Activated CD4-positive, alpha-beta T cell treated with anti-CD3 and anti-CD28 coated beads, Interleukin-2, amount 50 U/mL, for 24 hours (primary cell): Measurements from ENCODE around the gene NEURL1.
"Not testable (repeated sequence)": the region's sequence is repeated elsewhere in the genome, so short reads cannot be mapped to it uniquely, and the experiment has no call there.

ENCODE experiments used
- DNase-seq, 2 donors: peaks; one replicate each; pipeline ENCODE4 v3.0.0-alpha.2; 2020; ENCODE audit warnings: low read depth in 1 of 2, low spot score in 1 of 2

NEURL1 gene

GRCh38 chr10:103493916-103494877 is 692 bp downstream of the NEURL1 start:
- DNase-seq: no peak

GRCh38 chr10:103495321-103495720 is 1.8 kb downstream of the NEURL1 start:
- no peak for DNase-seq

DNA sequence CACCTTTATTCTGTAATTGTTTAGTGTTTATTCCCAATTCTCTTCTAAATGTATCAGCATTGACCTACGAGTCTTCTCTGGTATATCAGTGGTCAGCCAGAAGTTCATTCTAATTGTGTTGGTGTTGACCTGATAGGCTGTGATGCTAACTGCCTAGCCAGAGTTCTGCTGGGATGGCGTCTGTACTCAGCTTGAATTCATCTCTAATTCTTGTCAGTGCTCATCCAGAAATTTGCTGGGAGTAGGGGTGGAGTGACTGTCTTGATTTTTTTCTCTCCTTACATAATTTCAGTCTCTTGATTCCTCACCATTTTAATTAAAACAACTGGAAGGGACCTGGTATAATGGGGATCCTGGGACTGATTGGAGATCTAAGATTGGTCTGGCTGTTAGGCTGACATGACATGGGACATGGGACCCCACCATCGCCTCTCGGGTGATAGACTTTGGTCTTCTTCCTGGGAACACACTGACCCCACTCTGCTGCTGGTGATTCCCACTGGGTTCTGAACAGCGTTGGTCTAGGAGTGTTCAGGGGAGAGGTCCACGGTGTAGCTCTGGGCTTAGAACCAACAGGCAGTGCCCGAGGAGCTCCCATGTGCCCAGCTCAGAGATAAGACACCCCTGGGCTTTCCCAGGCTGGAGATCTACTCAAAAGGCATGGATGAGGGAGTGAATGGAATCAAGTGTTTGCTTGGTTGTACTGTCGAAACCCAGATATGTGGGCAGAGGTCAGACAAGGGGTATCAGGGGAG is 3.8 kb downstream of the NEURL1 start:
- no peak for DNase-seq

DNA sequence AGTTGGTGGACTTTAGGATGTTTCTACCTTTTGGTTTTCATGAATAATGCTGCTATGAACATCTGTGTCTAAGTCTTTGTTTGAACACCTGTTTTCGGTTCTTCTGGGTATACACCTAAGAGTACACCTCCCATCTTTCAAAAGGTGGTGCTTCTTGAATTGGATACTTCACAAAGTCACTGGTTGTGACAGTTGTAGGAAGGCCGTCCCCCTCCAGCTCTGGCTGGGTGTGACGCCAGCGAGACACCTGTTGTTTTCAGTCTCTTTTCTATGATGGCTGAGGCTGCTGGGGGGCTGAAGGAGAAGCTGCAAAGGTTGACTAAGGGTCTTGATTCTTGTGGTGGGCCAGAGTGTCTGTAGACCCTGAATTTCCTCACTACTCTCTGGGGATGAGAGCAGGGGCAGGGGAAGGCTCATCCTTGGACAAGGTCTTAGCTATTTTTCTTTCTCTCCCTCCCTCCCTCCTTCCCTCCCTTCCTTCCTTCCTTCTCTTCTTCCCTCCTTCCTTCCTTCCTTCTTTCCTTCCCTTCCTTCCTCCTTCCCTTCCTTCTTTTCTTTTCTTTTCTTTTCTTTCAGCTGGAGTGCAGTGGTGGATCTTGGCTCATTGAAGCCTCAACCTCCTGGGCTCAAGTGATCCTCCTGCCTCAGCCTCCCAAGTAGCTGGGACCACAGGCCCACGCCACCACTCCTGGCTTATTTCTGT is 5.6 kb downstream of the NEURL1 start:
- no peak for DNase-seq

GRCh38 chr10:103499881-103500280 is 6.4 kb downstream of the NEURL1 start:
- no peak for DNase-seq

- no peak for DNase-seq
These were observed 7.0 kb downstream of the NEURL1 start for GRCh38 chr10:103500481-103500880.

DNA sequence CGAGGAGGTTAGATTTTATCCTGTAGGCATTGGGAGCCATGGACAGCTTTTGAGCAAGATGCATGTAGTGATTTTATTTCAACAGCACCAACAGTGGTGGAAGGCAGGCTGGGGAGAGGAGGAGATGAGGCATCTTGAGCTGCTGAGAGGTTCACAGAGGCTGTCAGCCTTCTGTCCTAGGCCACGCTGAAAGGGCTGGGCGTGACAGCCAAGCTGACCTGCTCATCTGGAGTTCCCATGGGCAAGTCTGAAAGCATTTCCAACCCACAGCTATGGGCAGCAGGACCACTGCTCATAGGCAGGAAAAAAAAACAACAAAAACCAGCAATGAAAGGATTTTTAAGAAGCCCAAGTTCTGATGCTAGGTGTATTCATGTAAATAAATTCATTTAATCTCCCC is 7.7 kb downstream of the NEURL1 start:
- no peak for DNase-seq

DNA sequence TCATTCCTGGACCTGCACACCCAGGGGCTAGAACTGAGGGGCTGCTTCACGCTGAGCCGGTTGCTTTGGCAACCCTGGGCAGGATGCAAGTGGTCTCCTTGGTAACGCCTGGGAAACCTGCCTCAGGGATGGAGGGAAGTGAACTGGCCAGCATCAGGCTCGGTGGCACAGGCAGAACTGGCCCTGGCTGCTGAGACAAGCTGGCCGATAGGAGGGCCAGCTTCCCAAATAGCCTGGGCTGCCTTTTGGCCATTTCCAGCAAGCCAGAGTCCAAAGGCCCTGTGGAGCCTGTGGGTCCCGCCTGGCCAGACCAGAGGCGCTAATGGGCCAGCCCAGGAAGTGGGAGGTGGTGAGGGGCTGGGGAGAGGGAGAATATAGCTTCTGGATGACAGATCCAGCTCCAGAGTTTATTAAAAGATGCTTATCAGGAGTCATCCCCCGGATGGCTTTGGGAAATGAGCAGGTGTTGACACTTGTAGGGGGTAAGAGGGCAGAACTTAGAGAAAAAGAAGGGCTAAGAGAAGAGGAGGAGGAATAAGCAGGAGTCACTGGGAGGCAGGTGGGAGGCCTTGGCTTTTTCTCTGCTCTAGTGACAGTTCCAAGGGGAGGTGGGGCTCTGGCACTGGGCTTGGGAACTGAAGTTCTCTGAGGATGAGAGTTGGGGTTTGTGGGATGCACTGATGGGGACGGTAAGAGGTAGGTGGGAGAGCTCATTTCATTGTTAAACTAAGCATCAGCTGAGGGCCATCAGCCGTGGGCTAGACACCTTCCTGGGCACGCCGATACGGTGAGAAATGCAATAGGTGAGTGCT is 9.6 kb downstream of the NEURL1 start:
- no peak for DNase-seq

GRCh38 chr10:103503777-103504176 is 10.3 kb downstream of the NEURL1 start:
- DNase-seq: not testable (repeated sequence)

DNA sequence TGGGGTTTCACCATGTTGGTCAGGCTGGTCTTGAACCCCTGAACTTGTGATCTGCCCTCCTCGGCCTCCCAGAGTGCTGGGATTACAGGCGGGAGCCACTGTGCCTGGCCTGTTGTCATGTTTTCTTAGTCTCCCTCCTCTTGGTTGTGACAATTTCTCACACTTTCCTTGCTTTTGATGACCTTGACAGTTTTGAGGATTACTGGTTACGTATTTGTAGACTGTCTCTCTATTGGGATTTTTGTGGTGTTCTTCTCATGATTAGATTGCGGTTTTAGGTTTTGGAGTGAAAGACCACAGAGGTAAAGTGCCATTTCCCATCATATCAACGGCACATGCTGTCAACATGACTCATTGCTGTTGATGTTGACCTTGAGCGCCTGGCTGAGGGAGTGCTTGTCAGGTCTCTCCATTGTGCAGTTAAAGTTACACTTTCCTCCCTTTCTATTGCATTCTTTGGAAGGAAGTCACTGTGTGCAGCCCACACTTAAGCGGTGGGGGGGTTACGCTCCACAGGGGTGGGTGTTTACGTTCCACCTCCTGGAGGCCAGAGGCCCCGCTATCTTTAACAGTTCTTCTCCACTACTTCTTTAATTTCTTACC is 10.8 kb downstream of the NEURL1 start:
- peak in 1 of 2 donors; percentile 27 for DNase-seq

- no peak for DNase-seq
These were observed 12.6 kb downstream of the NEURL1 start for GRCh38 chr10:103506061-103506460.

DNA sequence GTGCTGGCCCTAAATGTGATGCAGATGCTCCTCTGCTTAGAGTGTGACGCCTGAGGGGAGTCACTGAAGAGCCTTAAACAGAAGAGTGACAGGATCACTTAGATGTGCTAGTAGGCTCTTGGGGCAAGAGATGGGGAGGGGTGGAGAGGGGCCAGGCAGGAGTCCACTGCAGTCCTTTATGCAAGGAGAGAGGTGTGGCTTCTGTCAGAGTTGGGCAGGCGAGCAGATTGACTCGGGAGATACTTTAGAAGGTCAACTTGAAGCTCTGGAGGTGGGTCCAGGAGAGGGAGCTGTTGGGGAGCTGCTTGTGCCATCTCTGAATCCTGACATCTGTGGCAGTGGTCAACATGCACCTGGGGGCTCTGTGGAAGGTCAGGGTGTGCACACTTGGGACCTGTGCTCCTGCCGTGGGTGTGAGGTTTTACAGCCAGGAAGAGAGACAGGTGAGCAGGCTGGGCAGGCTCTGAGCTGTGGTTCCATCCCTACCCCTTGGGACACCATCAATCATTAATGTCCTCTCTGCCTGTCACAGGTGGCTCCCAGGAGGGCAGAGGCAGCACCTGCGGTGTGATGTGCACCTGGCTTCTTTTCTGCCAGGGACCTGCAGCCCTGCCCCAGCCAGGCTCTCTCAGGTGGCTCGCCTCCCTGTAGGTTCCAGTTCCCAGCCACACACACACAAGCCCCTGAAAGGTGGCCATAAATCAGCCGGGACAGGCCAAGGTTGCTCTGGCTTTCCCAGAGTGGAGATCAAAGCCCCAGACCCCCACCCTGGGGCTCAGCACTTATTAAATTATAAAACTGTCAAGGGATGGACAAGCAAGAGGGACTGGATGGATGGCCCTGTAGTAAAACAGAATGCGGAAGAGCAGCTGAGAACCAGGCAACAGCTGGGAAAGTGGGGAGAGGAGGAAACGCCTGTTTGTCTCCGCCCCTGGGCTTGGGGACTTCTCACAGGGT is 14.0 kb downstream of the NEURL1 start:
- DNase-seq: no peak

DNA sequence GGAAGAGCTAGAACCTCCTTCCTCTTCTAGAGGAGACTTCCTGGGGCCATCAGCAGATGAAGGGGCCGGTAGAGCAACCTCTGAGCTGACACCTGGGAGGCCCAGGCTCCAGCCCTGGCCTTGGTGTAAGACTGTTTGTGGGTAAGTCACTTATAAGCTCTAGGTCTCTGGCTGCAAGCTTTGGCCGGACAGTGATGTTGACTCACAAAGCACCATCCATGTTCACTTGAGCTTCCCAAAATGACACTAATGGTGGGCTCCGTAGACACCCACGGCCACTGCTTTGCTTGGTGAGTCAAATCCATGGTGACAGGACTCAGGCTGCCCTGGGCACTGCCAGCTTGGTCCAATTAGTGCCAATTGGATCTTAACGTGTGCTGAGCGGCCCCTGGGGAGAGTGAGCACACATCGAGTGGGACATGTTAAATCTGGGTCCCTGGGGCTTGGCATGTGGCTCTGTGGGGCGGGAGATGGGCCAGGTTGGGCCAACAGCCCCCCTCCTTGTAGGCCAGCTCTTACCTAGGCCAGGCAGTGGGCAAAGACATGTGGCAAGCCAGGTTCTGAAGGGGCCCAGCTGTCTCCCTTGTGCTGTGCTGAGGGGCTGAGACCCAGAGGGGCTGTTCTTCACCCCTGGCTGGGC is 16.7 kb downstream of the NEURL1 start:
- DNase-seq: no peak

- no peak for DNase-seq
These were observed 17.6 kb downstream of the NEURL1 start for GRCh38 chr10:103510791-103511752.

DNA sequence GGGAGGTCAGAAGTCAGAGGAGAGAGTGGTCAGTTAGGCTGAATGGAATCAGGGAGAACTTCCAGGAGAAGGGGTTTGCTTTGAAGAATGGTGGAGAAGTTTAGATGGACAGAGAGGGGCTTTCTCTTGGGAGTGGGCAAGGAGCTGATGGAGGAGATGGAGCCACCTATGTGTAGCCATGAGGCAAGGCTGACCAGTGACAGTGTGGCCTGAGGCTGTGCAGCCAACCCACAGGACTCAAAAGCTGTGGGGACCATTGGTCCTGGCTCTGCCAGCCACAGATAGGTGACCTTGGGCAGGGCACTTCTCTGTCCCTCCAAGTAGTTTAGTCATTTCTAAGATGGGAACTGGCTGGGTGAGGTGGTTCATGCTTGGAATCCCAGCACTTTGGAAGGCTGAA is 18.7 kb downstream of the NEURL1 start:
- no peak for DNase-seq

- no peak for DNase-seq
These were observed 19.3 kb downstream of the NEURL1 start for GRCh38 chr10:103512591-103513379.
